Measurements from ENCODE around the gene ADH7.

Gene ADH7

DNA sequence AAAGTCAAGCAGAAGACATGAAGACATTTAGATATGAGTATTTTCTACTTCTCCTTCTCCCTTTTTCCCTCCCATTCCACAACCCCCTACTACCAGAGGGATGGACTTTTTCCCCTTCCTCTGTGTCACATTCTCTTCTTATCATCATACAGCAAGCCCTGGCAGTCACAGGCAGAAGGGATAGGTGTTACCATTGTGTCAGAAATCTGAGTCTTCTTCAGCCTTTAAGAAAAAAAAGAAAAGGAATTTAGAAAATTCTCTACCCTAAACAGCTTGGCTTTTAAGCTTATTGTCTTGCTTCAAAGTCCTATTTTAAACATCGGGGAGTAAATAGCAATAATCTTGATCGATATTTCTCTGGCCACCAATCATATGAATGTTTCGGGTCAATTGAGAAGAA, 51.7 kb downstream of the ADH7 start:
- Histone ChIP-seq H3K9me3 (ENCODE audit: control insufficient read depth, low read length) (no peaks in the 10 kb centered on the region), H2BK5ac (ENCODE audit: low read depth, low read length, poor library complexity, severe bottlenecking) (no peak overlapping the region), H4K91ac (ENCODE audit: low read length) (no peak overlapping the region), H2AK5ac (ENCODE audit: low read length, severe bottlenecking) (no peak overlapping the region), H2AFZ (ENCODE audit: low read depth, low read length) (no peak overlapping the region), H2BK120ac (ENCODE audit: low read depth, low read length) (no peak overlapping the region), H3K36me3 (ENCODE audit: control insufficient read depth in 1 of 2, insufficient read depth in 2 of 2, low read depth in 1 of 2, low read length in 2 of 2) (no peaks in the 10 kb centered on the region), H2BK12ac (ENCODE audit: low read length in 2 of 2) (no peak overlapping the region), H4K8ac (ENCODE audit: low read length) (no peak overlapping the region), H3K79me1 (replicated peaks; ENCODE audit: low read length, poor library complexity, severe bottlenecking) (no peaks in the 10 kb centered on the region), H3K23ac (ENCODE audit: low read length in 2 of 2) (no peak overlapping the region), H3K14ac (ENCODE audit: low read length in 2 of 2) (no peak overlapping the region), H3K9ac (ENCODE audit: low read length) (peak overlapping the region; percentile 92), H3K27ac (ENCODE audit: low read length, poor library complexity, severe bottlenecking) (no peak overlapping the region), H3K27me3 (ENCODE audit: control insufficient read depth in 1 of 2, insufficient read depth in 1 of 2, low read length in 2 of 2) (no peaks in the 10 kb centered on the region), H3K4me3 (ENCODE audit: insufficient read depth in 1 of 2, low read depth in 1 of 2, low read length in 2 of 2) (no peak overlapping the region), H3K18ac (ENCODE audit: low read depth in 1 of 2, low read length in 2 of 2) (no peak overlapping the region), H3K4me1 (ENCODE audit: control insufficient read depth, insufficient read depth, low read depth, low read length) (no peaks in the 10 kb centered on the region), H3K4ac (ENCODE audit: low read depth in 1 of 2, low read length in 2 of 2) (no peak overlapping the region), H3K4me2 (ENCODE audit: low read length, poor library complexity, severe bottlenecking) (no peak overlapping the region), H2BK15ac (ENCODE audit: low read depth, poor library complexity, severe bottlenecking) (no peak overlapping the region)
- 93% methylated on average over 3 of the region's 3 CpGs for WGBS
- DNase-seq = no peak

DNA sequence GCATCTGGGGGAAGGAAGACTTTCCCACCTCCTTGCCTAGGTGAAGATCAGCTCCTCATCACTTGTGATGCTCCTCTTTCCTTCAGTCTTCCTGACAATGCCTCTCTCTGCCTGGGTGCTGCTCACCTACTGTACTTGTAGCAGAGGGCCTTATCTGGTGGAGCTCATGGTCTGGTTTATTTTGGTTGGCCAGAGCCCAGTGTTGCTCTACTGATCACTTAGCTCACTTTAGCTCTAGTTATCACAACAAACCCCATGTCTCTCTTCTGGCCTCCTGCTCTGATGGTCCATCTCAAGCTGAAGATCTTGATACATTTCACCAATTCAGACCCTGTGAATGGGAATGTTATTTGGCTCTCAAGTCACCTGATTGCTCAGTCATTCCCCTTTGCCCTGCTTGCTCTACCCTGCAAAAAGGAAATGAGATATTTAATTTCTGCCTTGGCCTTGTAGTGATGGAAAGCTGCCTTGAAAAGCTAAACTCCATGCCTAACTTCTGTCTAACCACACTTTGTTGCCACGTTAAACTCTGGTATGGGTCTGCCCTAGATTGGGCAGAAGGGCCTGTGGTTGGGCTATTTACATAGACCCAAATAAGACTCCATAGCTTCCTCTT, 52.3 kb downstream of the ADH7 start:
- Histone ChIP-seq H2AK5ac (ENCODE audit: low read length, severe bottlenecking) (no peak overlapping the region), H2BK15ac (ENCODE audit: low read depth, poor library complexity, severe bottlenecking) (no peak overlapping the region), H3K4me2 (ENCODE audit: low read length, poor library complexity, severe bottlenecking) (no peak overlapping the region), H3K4ac (ENCODE audit: low read depth in 1 of 2, low read length in 2 of 2) (no peak overlapping the region), H4K91ac (ENCODE audit: low read length) (no peak overlapping the region), H3K23ac (ENCODE audit: low read length in 2 of 2) (no peak overlapping the region), H3K36me3 (ENCODE audit: control insufficient read depth in 1 of 2, insufficient read depth in 2 of 2, low read depth in 1 of 2, low read length in 2 of 2) (no peaks in the 10 kb centered on the region), H3K4me3 (ENCODE audit: insufficient read depth in 1 of 2, low read depth in 1 of 2, low read length in 2 of 2) (peak overlapping the region in 1 of 2 experiments; percentile 5), H2AFZ (ENCODE audit: low read depth, low read length) (no peak overlapping the region), H3K4me1 (ENCODE audit: control insufficient read depth, insufficient read depth, low read depth, low read length) (no peaks in the 10 kb centered on the region), H3K79me1 (replicated peaks; ENCODE audit: low read length, poor library complexity, severe bottlenecking) (no peaks in the 10 kb centered on the region), H2BK12ac (ENCODE audit: low read length in 2 of 2) (no peak overlapping the region), H3K27ac (ENCODE audit: low read length, poor library complexity, severe bottlenecking) (no peak overlapping the region), H3K27me3 (ENCODE audit: control insufficient read depth in 1 of 2, insufficient read depth in 1 of 2, low read length in 2 of 2) (no peaks in the 10 kb centered on the region), H3K14ac (ENCODE audit: low read length in 2 of 2) (no peak overlapping the region), H2BK120ac (ENCODE audit: low read depth, low read length) (no peak overlapping the region), H2BK5ac (ENCODE audit: low read depth, low read length, poor library complexity, severe bottlenecking) (no peak overlapping the region), H4K8ac (ENCODE audit: low read length) (no peak overlapping the region), H3K9me3 (ENCODE audit: control insufficient read depth, low read length) (no peaks in the 10 kb centered on the region), H3K18ac (ENCODE audit: low read depth in 1 of 2, low read length in 2 of 2) (no peak overlapping the region), H3K9ac (ENCODE audit: low read length) (peak overlapping the region; percentile 92)
- WGBS = no CpG with 5 or more reads among the region's 1 CpG
- no peak for DNase-seq

GRCh38 chr4:99381588-99382175, 53.5 kb downstream of the ADH7 start:
- Histone ChIP-seq H3K4me1 (ENCODE audit: control insufficient read depth, insufficient read depth, low read depth, low read length) (no peaks in the 10 kb centered on the region), H3K4me3 (ENCODE audit: insufficient read depth in 1 of 2, low read depth in 1 of 2, low read length in 2 of 2) (no peak overlapping the region), H3K23ac (ENCODE audit: low read length in 2 of 2) (no peak overlapping the region), H3K4ac (ENCODE audit: low read depth in 1 of 2, low read length in 2 of 2) (no peak overlapping the region), H3K79me1 (replicated peaks; ENCODE audit: low read length, poor library complexity, severe bottlenecking) (no peaks in the 10 kb centered on the region), H3K9me3 (ENCODE audit: control insufficient read depth, low read length) (no peaks in the 10 kb centered on the region), H3K27me3 (ENCODE audit: control insufficient read depth in 1 of 2, insufficient read depth in 1 of 2, low read length in 2 of 2) (no peaks in the 10 kb centered on the region), H2BK15ac (ENCODE audit: low read depth, poor library complexity, severe bottlenecking) (no peak overlapping the region), H4K8ac (ENCODE audit: low read length) (no peak overlapping the region), H2BK5ac (ENCODE audit: low read depth, low read length, poor library complexity, severe bottlenecking) (no peak overlapping the region), H3K14ac (ENCODE audit: low read length in 2 of 2) (no peak overlapping the region), H3K36me3 (ENCODE audit: control insufficient read depth in 1 of 2, insufficient read depth in 2 of 2, low read depth in 1 of 2, low read length in 2 of 2) (no peaks in the 10 kb centered on the region), H4K91ac (ENCODE audit: low read length) (no peak overlapping the region), H3K4me2 (ENCODE audit: low read length, poor library complexity, severe bottlenecking) (no peak overlapping the region), H2AK5ac (ENCODE audit: low read length, severe bottlenecking) (no peak overlapping the region), H2BK12ac (ENCODE audit: low read length in 2 of 2) (no peak overlapping the region), H3K9ac (ENCODE audit: low read length) (peak overlapping the region; percentile 92), H2BK120ac (ENCODE audit: low read depth, low read length) (no peak overlapping the region), H3K27ac (ENCODE audit: low read length, poor library complexity, severe bottlenecking) (no peak overlapping the region), H3K18ac (ENCODE audit: low read depth in 1 of 2, low read length in 2 of 2) (no peak overlapping the region), H2AFZ (ENCODE audit: low read depth, low read length) (no peak overlapping the region)
- DNase-seq = no peak
- no CpG with 5 or more reads among the region's 1 CpG for WGBS

GRCh38 chr4:99379571-99379970, 55.6 kb downstream of the ADH7 start:
- Histone ChIP-seq H2BK12ac (ENCODE audit: low read length in 2 of 2) (no peak overlapping the region), H3K4me2 (ENCODE audit: low read length, poor library complexity, severe bottlenecking) (no peak overlapping the region), H3K4me3 (ENCODE audit: insufficient read depth in 1 of 2, low read depth in 1 of 2, low read length in 2 of 2) (no peak overlapping the region), H2BK5ac (ENCODE audit: low read depth, low read length, poor library complexity, severe bottlenecking) (no peak overlapping the region), H2BK120ac (ENCODE audit: low read depth, low read length) (no peak overlapping the region), H3K27me3 (ENCODE audit: control insufficient read depth in 1 of 2, insufficient read depth in 1 of 2, low read length in 2 of 2) (no peaks in the 10 kb centered on the region), H2BK15ac (ENCODE audit: low read depth, poor library complexity, severe bottlenecking) (no peak overlapping the region), H2AFZ (ENCODE audit: low read depth, low read length) (no peak overlapping the region), H3K9me3 (ENCODE audit: control insufficient read depth, low read length) (no peaks in the 10 kb centered on the region), H4K8ac (ENCODE audit: low read length) (no peak overlapping the region), H3K4ac (ENCODE audit: low read depth in 1 of 2, low read length in 2 of 2) (no peak overlapping the region), H3K79me1 (replicated peaks; ENCODE audit: low read length, poor library complexity, severe bottlenecking) (no peaks in the 10 kb centered on the region), H3K9ac (ENCODE audit: low read length) (peak overlapping the region; percentile 52), H3K4me1 (ENCODE audit: control insufficient read depth, insufficient read depth, low read depth, low read length) (no peaks in the 10 kb centered on the region), H3K14ac (ENCODE audit: low read length in 2 of 2) (no peak overlapping the region), H3K27ac (ENCODE audit: low read length, poor library complexity, severe bottlenecking) (no peak overlapping the region), H4K91ac (ENCODE audit: low read length) (no peak overlapping the region), H2AK5ac (ENCODE audit: low read length, severe bottlenecking) (no peak overlapping the region), H3K18ac (ENCODE audit: low read depth in 1 of 2, low read length in 2 of 2) (no peak overlapping the region), H3K23ac (ENCODE audit: low read length in 2 of 2) (no peak overlapping the region), H3K36me3 (ENCODE audit: control insufficient read depth in 1 of 2, insufficient read depth in 2 of 2, low read depth in 1 of 2, low read length in 2 of 2) (no peaks in the 10 kb centered on the region)
- DNase-seq = no peak
